Naive thymus-derived CD4-positive, alpha-beta T cell (primary cell): ENCODE measurements around the gene DNM1L. TPM values are rescaled to one million over a fixed set of nuclear protein-coding genes. Genes with fewer than 3 reads are reported as not detected.
A peak's percentile ranks its signal among the peaks of the same experiment; 100 is the strongest.

Experiments used
- ATAC-seq: fragments of 150-1000 bp; cut with Tn5 transposase; 2 replicates; pipeline ENCODE4 v1.10.0; 2021; ENCODE audit warnings: mild to moderate bottlenecking, moderate library complexity
- CTCF ChIA-PET: fragments of 350-600 bp; sonication (Branson Sonifier 250); formaldehyde crosslinking; loops from one replicate; lab custom pipeline; 2021; ENCODE audit warnings: antibody characterized with exemption; lab: Charles Lee
- POLR2A ChIA-PET: fragments of 350-600 bp; sonication (Branson Sonifier 250); formaldehyde crosslinking; loops from one replicate; lab custom pipeline; 2021; ENCODE audit warnings: antibody characterized with exemption, inconsistent platforms; lab: Charles Lee
- DNase-seq, 9 donors: peaks; one replicate each; pipeline versions ENCODE4 v3.0.0 to v3.0.0-alpha.2; 2020 to 2022; ENCODE audit warnings: mixed read lengths in 1 of 9
- H3K27ac ChIP-seq: one replicate; pipeline ENCODE4 v1.7.0; 2013; ENCODE audit warnings: mild to moderate bottlenecking, low read depth, low read length, moderate library complexity
- H3K27me3 ChIP-seq, 2 donors: one replicate each; pipeline ENCODE4 v1.7.0; 2013; ENCODE audit warnings: low read length in 2 of 2, mild to moderate bottlenecking in 2 of 2, moderate library complexity in 2 of 2; ENCODE audit not compliant: control insufficient read depth in 2 of 2, insufficient read depth in 2 of 2
- H3K36me3 ChIP-seq, 3 experiments: 1 replicate in 2 of 3; 2 replicates in 1 of 3; pipeline ENCODE4 v1.7.0; 2013; ENCODE audit warnings: low read length in 3 of 3, mild to moderate bottlenecking in 3 of 3, moderate library complexity in 1 of 3; ENCODE audit not compliant: insufficient read depth in 3 of 3, control insufficient read depth in 2 of 3
- H3K4me1 ChIP-seq, 2 donors: one replicate each; pipeline ENCODE4 v1.7.0; 2013; ENCODE audit warnings: low read length in 2 of 2, mild to moderate bottlenecking in 2 of 2, moderate library complexity in 1 of 2; ENCODE audit not compliant: control insufficient read depth in 2 of 2, insufficient read depth in 2 of 2
- H3K4me3 ChIP-seq: 2 replicates; pipeline ENCODE4 v1.7.0; 2013; ENCODE audit warnings: mild to moderate bottlenecking, low read length
- H3K9me3 ChIP-seq, 3 experiments: 1 replicate in 2 of 3; 2 replicates in 1 of 3; pipeline ENCODE4 v1.7.0; 2013; ENCODE audit warnings: low read length in 3 of 3; ENCODE audit not compliant: control insufficient read depth in 2 of 3
- H3K27ac Mint-ChIP-seq, 9 donors: one replicate each; pipeline ENCODE4 v1.8.0; 2020 to 2022; ENCODE audit warnings: mixed read lengths in 9 of 9, mild to moderate bottlenecking in 8 of 9, moderate library complexity in 5 of 9, inconsistent platforms in 2 of 9
- H3K27me3 Mint-ChIP-seq, 5 donors: one replicate each; pipeline ENCODE4 v1.8.0; 2021 to 2022; ENCODE audit warnings: mixed read lengths in 5 of 5, mild to moderate bottlenecking in 1 of 5
- H3K36me3 Mint-ChIP-seq, 5 donors: one replicate each; pipeline ENCODE4 v1.8.0; 2020 to 2022; ENCODE audit warnings: mixed read lengths in 5 of 5, mild to moderate bottlenecking in 3 of 5, inconsistent platforms in 1 of 5
- H3K4me1 Mint-ChIP-seq, 7 donors: one replicate each; pipeline ENCODE4 v1.8.0; 2020 to 2022; ENCODE audit warnings: mixed read lengths in 7 of 7, mild to moderate bottlenecking in 3 of 7, inconsistent platforms in 1 of 7
- H3K4me3 Mint-ChIP-seq, 10 donors: one replicate each; pipeline ENCODE4 v1.8.0; 2020 to 2022; ENCODE audit warnings: mild to moderate bottlenecking in 10 of 10, mixed read lengths in 10 of 10, moderate library complexity in 6 of 10, inconsistent platforms in 2 of 10
- H3K9me3 Mint-ChIP-seq, 11 donors: one replicate each; pipeline ENCODE4 v1.8.0; 2020 to 2022; ENCODE audit warnings: mixed read lengths in 11 of 11, mild to moderate bottlenecking in 4 of 11, inconsistent platforms in 1 of 11, moderate library complexity in 1 of 11
- intact Hi-C, 2 donors: fragments of 100-400 bp; cut with micrococcal nuclease; formaldehyde crosslinking; loops; one replicate each; pipeline ENCODE4 v1.15.1; 2023
- polyA plus RNA-seq, 2 donors: library from polyadenylated mRNA; unstranded; fragments of 300-500 nt; fragmentation: Illumina TruSeq; gene quantifications; one replicate each; pipeline ENCODE4 v1.2.3, GENCODE V29; 2021
- total RNA-seq, 6 experiments: library from RNA in 5 of 6; stranded (reverse) in 5 of 6; gene quantifications; 1 replicate in 5 of 6; 2 replicates in 1 of 6; pipeline ENCODE4 v1.2.3 and lab custom pipeline; 2021 to 2026

DNM1L gene
- total and polyA plus RNA-seq, 7 experiments from 2014 or later, result 17.4 to 68.4 (median 51.9) TPM

DNA sequence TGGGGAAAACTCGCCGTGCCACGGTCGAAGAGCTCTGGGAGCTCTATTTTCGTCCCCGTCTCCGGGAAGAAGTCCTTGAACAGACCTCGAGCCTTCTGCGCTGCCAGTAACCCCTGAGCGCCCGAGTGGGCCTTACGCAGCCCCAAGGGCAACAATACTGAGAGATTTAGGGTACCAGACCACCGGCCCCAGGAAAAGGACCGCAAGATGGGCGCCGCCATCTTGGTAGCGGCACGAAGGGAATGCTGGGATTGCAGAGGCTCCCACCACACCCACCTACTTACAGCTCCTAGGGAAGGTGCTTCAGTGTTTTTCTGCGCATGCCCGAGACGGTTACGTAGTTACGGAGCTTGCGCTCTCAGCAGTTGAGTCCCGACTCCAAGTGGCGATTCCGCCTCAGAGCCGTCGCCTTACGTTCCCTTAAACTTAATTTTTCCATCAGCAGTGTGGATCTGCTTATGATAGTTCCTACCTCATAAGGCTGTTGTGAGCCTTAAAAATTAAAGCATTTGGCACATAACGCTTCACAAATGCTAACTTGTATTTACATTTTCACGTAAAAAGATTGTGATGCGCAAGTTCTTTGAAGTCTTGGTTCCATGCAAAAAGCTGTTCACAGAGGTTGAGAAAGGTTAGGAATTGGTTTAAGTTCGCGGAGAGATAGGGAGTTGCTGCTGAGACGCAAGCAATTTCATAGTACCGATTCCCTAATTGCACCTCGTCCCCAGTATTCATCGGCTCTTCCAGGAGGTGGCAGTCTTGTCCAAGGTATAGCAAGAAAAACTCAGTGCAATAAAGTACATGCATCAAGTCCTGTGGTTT lies 76.8 kb downstream of the DNM1L start, which contains the start of gene YARS2:
YARS2 (minus strand) TSS at position 244 of the 822 bp plus-strand sequence; CDS start at position 221, 23 bp downstream.
- no peaks in the 10 kb centered on the region for H3K9me3 Mint-ChIP-seq
- Histone ChIP-seq H3K27ac (peak within 1 kb of the TSS; percentile 76), H3K27me3 (no peaks in the 10 kb centered on the region), H3K9me3 (no peaks in the 10 kb centered on the region), H3K4me3 (peak within 1 kb of the TSS; percentile 68), H3K4me1 (peaks cover 13% of the 10 kb centered on the region in 2 donors), H3K36me3 (peaks cover 9 to 33% (median 11%) of the 10 kb centered on the region in 3 experiments)
- POLR2A ChIA-PET, result interaction anchor here (0.6 to 2.3 kb wide), 11 partner anchors 17 to 1427 kb away, joined by 3 to 39 read pairs (median 3); partner anchors contain the start of gene ALG10
- peaks cover 0 to 16% (median 4%) of the 10 kb centered on the region in 5 donors for H3K36me3 Mint-ChIP-seq
- peaks cover 0 to 21% (median 20%) of the 10 kb centered on the region in 7 donors for H3K4me1 Mint-ChIP-seq
- CTCF ChIA-PET, result interaction anchor here (0.6 to 4.4 kb wide), 14 partner anchors 11 to 1392 kb away, joined by 3 to 54 read pairs (median 3); partner anchors contain the start of gene ALG10
- ATAC-seq (peak; percentile 92), DNase-seq (peak; percentile 62 to 86 (median 83))
- peak within 1 kb of the TSS; percentile 84 to 99 (median 90) for H3K4me3 Mint-ChIP-seq
- peaks cover 0 to 4% (median 0%) of the 10 kb centered on the region in 5 donors for H3K27me3 Mint-ChIP-seq
- peak within 1 kb of the TSS; percentile 81 to 99 (median 94) for H3K27ac Mint-ChIP-seq
- intact Hi-C loops, result loop anchor here (1.0 to 10.0 kb wide), 18 partner anchors 77 to 2001 kb away; partner anchors contain the start of genes ALG10 (in 2 of the 2), CAPRIN2 (in 2 of the 2), DNM1L (in 2 of the 2) and SINHCAF (in 2 of the 2)

DNA sequence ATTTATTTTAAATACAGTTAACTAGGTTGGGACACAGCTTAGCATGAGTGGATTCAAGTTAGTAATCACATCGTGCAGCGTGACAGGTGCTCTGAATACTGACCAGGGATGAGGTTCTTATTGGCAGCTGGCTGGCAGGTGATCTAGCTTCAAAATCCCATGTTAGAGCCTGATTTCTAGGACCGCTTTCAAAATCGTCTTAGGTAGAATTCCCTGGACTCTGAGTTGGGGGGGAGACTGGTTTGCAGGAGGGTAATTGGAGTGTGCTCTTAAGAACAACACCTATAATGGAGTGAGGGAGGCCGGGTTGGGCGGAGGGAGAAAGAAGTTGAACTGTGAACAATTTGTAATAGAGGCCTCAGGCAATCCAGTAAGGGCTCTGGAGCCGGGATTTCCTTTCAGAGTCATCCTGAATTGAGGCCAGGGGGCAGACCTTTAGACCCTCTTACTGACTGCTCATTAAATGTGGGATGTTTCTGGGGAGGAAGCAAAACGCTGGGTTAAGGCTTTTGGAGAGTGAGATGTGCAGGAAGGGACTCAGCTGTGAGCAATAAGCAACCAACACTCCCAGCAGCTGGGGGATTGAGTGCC lies 77.5 kb downstream of the DNM1L start:
- CTCF ChIA-PET, result interaction anchor here (0.6 to 4.4 kb wide), 8 partner anchors 12 to 1391 kb away, joined by 3 to 54 read pairs (median 3); partner anchors contain the start of gene ALG10
- H3K9me3 ChIP-seq, result no peaks in the 10 kb centered on the region
- intact Hi-C loops, result loop anchor here (1.0 to 10.0 kb wide), 9 partner anchors 163 to 2002 kb away; partner anchors contain the start of genes ALG10 (in 2 of the 2), CAPRIN2 (in 1 of the 2) and DDX11 (in 1 of the 2)
- peaks cover 0 to 4% (median 0%) of the 10 kb centered on the region in 5 donors for H3K27me3 Mint-ChIP-seq
- POLR2A ChIA-PET, result interaction anchor here (0.6 to 2.3 kb wide), 5 partner anchors 18 to 1428 kb away, joined by 3 to 39 read pairs (median 4); partner anchors contain the start of gene ALG10
- no peak overlapping the region for H3K4me3 ChIP-seq
- no peaks in the 10 kb centered on the region for H3K9me3 Mint-ChIP-seq
- H3K4me3 Mint-ChIP-seq, result peak overlapping the region; percentile 84 to 99 (median 90)
- H3K4me1 ChIP-seq, result peaks cover 13% of the 10 kb centered on the region in 2 donors
- peaks cover 5 to 26% (median 6%) of the 10 kb centered on the region in 3 experiments for H3K36me3 ChIP-seq
- H3K27ac Mint-ChIP-seq, result peak overlapping the region; percentile 81 to 99 (median 94)
- DNase-seq (no peak), ATAC-seq (no peak)
- H3K27ac ChIP-seq, result peak overlapping the region; percentile 76
- no peaks in the 10 kb centered on the region for H3K27me3 ChIP-seq
- H3K4me1 Mint-ChIP-seq, result peaks cover 0 to 21% (median 20%) of the 10 kb centered on the region in 7 donors
- H3K36me3 Mint-ChIP-seq, result peaks cover 0 to 10% (median 4%) of the 10 kb centered on the region in 5 donors

DNA sequence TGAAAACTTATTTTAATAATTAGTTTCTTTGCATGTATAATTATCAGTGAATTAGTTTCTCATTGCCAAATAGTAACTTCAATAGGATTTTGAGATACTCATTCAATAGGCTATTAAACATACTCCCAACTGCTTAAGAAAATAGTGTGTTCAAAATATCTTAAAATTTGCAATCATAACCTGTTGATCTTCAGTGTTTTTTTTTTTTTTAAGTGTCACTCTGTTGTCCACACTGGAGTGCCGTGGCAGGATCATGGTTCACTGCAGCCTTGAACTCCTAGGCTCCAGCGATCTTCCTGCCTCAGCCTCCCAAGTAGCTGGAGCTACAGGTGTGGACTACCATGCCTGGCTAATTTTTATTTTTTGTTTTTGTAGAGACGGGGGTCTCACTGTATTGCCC lies 78.1 kb downstream of the DNM1L start:
- no peak overlapping the region for H3K27ac Mint-ChIP-seq
- H3K4me3 ChIP-seq, result no peak overlapping the region
- peaks cover 0 to 20% (median 0%) of the 10 kb centered on the region in 3 experiments for H3K36me3 ChIP-seq
- H3K9me3 Mint-ChIP-seq, result no peaks in the 10 kb centered on the region
- intact Hi-C loops, result loop anchor here (5.0 to 10.0 kb wide), 6 partner anchors 172 to 2002 kb away; partner anchors contain the start of genes CAPRIN2 (in 1 of the 2) and DDX11 (in 1 of the 2)
- peaks cover 13% of the 10 kb centered on the region in 2 donors for H3K4me1 ChIP-seq
- ATAC-seq (no peak), DNase-seq (no peak)
- peaks cover 0 to 8% (median 0%) of the 10 kb centered on the region in 5 donors for H3K36me3 Mint-ChIP-seq
- H3K27ac ChIP-seq, result no peak overlapping the region
- H3K9me3 ChIP-seq, result no peaks in the 10 kb centered on the region
- H3K27me3 Mint-ChIP-seq, result peaks cover 0 to 5% (median 4%) of the 10 kb centered on the region in 5 donors
- peaks cover 0 to 21% (median 20%) of the 10 kb centered on the region in 7 donors for H3K4me1 Mint-ChIP-seq
- ChIA-PET POLR2A (no interaction called here), CTCF (interaction anchor here (1.1 to 4.4 kb wide), 3 partner anchors 12 to 1264 kb away, joined by 3 to 54 read pairs (median 3); partner anchors contain the start of gene ALG10)
- H3K27me3 ChIP-seq, result no peaks in the 10 kb centered on the region
- no peak overlapping the region for H3K4me3 Mint-ChIP-seq

DNA sequence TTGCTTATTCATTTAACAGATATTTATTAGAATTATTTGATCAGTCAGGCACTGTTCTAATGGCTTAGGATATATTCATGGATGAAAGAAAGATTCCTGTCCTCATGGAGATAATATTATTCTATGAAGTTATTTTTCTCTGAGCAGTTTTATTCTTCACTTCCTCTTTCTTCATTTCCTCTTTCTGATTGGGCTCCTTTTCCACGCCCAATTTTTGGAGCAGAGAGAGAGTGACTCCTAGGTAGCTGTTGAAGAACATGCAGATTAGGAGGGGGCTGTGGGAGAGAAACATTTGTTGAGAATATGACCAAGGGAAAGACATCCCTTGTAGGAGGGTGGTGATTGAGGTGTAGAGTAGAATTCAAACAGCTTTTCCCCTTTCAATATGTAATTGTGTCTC lies 82.6 kb downstream of the DNM1L start:
- ChIA-PET POLR2A (interaction anchor here (1.0 kb wide), 1 partner anchor 9 kb away, joined by 3 read pairs; no protein-coding TSS in a partner anchor), CTCF (no interaction called here)
- Histone ChIP-seq H3K9me3 (no peaks in the 10 kb centered on the region), H3K27ac (no peak overlapping the region), H3K27me3 (no peaks in the 10 kb centered on the region), H3K4me3 (no peak overlapping the region), H3K36me3 (no peaks in the 10 kb centered on the region), H3K4me1 (no peaks in the 10 kb centered on the region)
- Mint-ChIP-seq H3K4me1 (peaks cover 0 to 2% (median 0%) of the 10 kb centered on the region in 7 donors), H3K4me3 (no peak overlapping the region), H3K27me3 (peaks cover 0 to 16% (median 4%) of the 10 kb centered on the region in 5 donors), H3K27ac (no peak overlapping the region), H3K36me3 (no peaks in the 10 kb centered on the region), H3K9me3 (no peaks in the 10 kb centered on the region)
- ATAC-seq, result no peak
- DNase-seq, result no peak
- intact Hi-C loops, result no loop called here

DNA sequence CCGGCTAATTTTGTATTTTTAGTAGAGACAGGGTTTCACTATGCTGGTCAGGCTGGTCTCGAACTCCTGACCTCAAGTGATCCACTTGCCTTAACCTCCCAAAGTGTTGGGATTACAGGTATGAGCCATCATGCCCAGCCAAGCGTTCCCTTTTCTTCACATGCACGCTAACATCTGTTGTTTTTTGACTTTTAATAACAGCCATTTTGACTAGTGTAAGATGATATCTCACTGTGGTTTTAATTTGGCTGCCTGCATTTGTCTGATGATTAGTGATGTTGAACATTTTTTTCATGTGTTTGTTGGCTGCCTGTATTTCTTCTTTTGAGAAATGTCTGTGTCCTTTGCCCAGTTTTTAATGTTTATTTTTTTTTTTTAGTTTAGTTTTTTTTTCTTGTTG lies 86.8 kb downstream of the DNM1L start:
- ChIA-PET CTCF (no interaction called here), POLR2A (no interaction called here)
- peaks cover 0 to 2% (median 0%) of the 10 kb centered on the region in 7 donors for H3K4me1 Mint-ChIP-seq
- H3K27ac ChIP-seq, result no peak overlapping the region
- H3K9me3 ChIP-seq, result no peaks in the 10 kb centered on the region
- H3K4me3 Mint-ChIP-seq, result no peak overlapping the region
- DNase-seq (no peak), ATAC-seq (no peak)
- H3K27me3 Mint-ChIP-seq, result peaks cover 11 to 30% (median 19%) of the 10 kb centered on the region in 5 donors
- no peaks in the 10 kb centered on the region for H3K36me3 Mint-ChIP-seq
- H3K9me3 Mint-ChIP-seq, result no peaks in the 10 kb centered on the region
- no peaks in the 10 kb centered on the region for H3K27me3 ChIP-seq
- no peak overlapping the region for H3K4me3 ChIP-seq
- H3K27ac Mint-ChIP-seq, result no peak overlapping the region
- intact Hi-C loops, result no loop called here
- no peaks in the 10 kb centered on the region for H3K4me1 ChIP-seq
- H3K36me3 ChIP-seq, result no peaks in the 10 kb centered on the region

DNA sequence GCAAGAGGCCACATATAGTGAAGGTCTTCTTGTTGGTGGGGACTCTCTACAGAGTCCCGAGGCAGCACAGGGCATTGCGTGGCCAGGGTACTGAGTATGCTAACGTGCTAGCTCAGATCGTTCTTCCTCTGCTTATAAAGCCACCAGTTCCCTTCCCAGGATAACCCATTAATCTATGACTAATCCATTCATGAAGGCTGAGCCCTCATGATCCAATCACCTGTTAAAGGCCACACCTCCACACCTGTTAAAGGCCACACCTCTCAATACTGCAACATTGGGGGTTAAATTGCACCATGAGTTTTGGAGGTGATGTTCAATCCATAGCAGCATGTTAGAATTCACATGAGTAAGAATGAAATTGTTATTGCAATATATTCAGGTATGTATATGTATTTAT lies 89.4 kb downstream of the DNM1L start:
- no peak overlapping the region for H3K27ac ChIP-seq
- no peaks in the 10 kb centered on the region for H3K9me3 ChIP-seq
- Mint-ChIP-seq H3K36me3 (no peaks in the 10 kb centered on the region), H3K27me3 (peaks cover 8 to 39% (median 26%) of the 10 kb centered on the region in 5 donors), H3K4me1 (no peaks in the 10 kb centered on the region), H3K4me3 (no peak overlapping the region), H3K9me3 (no peaks in the 10 kb centered on the region), H3K27ac (no peak overlapping the region)
- no peaks in the 10 kb centered on the region for H3K27me3 ChIP-seq
- no peaks in the 10 kb centered on the region for H3K36me3 ChIP-seq
- ATAC-seq (no peak), DNase-seq (no peak)
- intact Hi-C loops, result no loop called here
- no peak overlapping the region for H3K4me3 ChIP-seq
- ChIA-PET POLR2A (no interaction called here), CTCF (interaction anchor here (1.0 kb wide), 1 partner anchor 12 kb away, joined by 3 read pairs; no protein-coding TSS in a partner anchor)
- no peaks in the 10 kb centered on the region for H3K4me1 ChIP-seq
